GM12878 (cell line): Measurements from ENCODE around the gene ATP5PB. TPM values are rescaled to one million over a fixed set of nuclear protein-coding genes. Genes with fewer than 3 reads are reported as not detected.

Experiments
- ATAC-seq: fragments of 200-7000 bp; cut with Tn5 transposase; 3 replicates; pipeline ENCODE4 v1.9.1; 2020; ENCODE audit warnings: mild to moderate bottlenecking, moderate library complexity
- BruUV-seq: library from RNA; stranded (reverse); fragments of 400-500 nt; replicated peaks from 2 replicates; lab custom pipeline; 2021; lab: Mats Ljungman, UMichigan
- CTCF ChIA-PET: fragments of 300-600 bp; sonication (Branson Sonifier 250); formaldehyde crosslinking; extraction: SDS; loops from one replicate; lab custom pipeline; 2021; ENCODE audit warnings: inconsistent platforms; lab: Yijun Ruan, JAX
- POLR2A ChIA-PET: fragments of 350-600 bp; formaldehyde crosslinking; extraction: SDS; loops from one replicate; lab custom pipeline; 2021; ENCODE audit warnings: inconsistent platforms; lab: Charles Lee
- RAD21 ChIA-PET: fragments of 300-600 bp; sonication (Branson Sonifier 250); formaldehyde crosslinking; loops from one replicate; lab custom pipeline; 2023; ENCODE audit warnings: antibody characterized with exemption; ENCODE audit not compliant: unreplicated experiment; lab: Charles Lee
- SMC1A ChIA-PET: fragments of 300-600 bp; sonication (Branson Sonifier 250); formaldehyde crosslinking; loops from one replicate; lab custom pipeline; 2023; ENCODE audit not compliant: unreplicated experiment, uncharacterized antibody; lab: Charles Lee
- DNase-seq: peaks from one replicate; pipeline ENCODE4 v3.0.0-alpha.2; 2011; ENCODE audit warnings: low read depth, low spot score
- FAIRE-seq: peaks from 3 replicates; lab custom pipeline; 2011; peaks lifted over from hg19 to GRCh38; lab: Jason Lieb, UNC
- H2AFZ ChIP-seq: 2 replicates; pipeline ENCODE4 v1.6.0; 2011; ENCODE audit warnings: low read depth, low read length, control low read depth; ENCODE audit not compliant: control insufficient read depth
- H3K27ac ChIP-seq: 2 replicates; pipeline ENCODE4 v1.5.1; 2011; ENCODE audit warnings: control low read depth; ENCODE audit not compliant: control insufficient read depth, insufficient read depth
- H3K27me3 ChIP-seq, 2 experiments: replicated peaks in 1 of 2; 2 replicates each; pipeline versions ENCODE4 v1.6.0 to v1.6.1; 2011; ENCODE audit warnings: low read length in 1 of 2; ENCODE audit not compliant: control insufficient read depth in 2 of 2, insufficient read depth in 2 of 2
- H3K36me3 ChIP-seq, 2 experiments: 2 replicates each; pipeline ENCODE4 v1.5.1; 2011; ENCODE audit warnings: low read length in 1 of 2; ENCODE audit not compliant: control insufficient read depth in 2 of 2, insufficient read depth in 2 of 2
- H3K4me1 ChIP-seq: 2 replicates; pipeline ENCODE4 v1.6.1; 2011; ENCODE audit warnings: mild to moderate bottlenecking, low read length, moderate library complexity, mixed read lengths; ENCODE audit not compliant: control insufficient read depth, insufficient read depth
- H3K4me2 ChIP-seq: 2 replicates; pipeline ENCODE4 v1.6.0; 2011; ENCODE audit warnings: control low read depth; ENCODE audit not compliant: control insufficient read depth, insufficient read depth
- H3K4me3 ChIP-seq: fragments of 200-600 bp; sonication (generic); 2 replicates; pipeline ENCODE4 v1.5.1; 2016
- H3K79me2 ChIP-seq: 2 replicates; pipeline ENCODE4 v1.6.0; 2011; ENCODE audit warnings: low read length; ENCODE audit not compliant: control insufficient read depth, insufficient read depth
- H3K9ac ChIP-seq: 2 replicates; pipeline ENCODE4 v1.8.0; 2011; ENCODE audit warnings: low read length, control low read depth, mixed read lengths; ENCODE audit not compliant: control insufficient read depth, insufficient read depth
- H3K9me3 ChIP-seq: replicated peaks from 3 replicates; pipeline ENCODE4 v1.5.1; 2011; ENCODE audit warnings: mild to moderate bottlenecking, low read length; ENCODE audit not compliant: control insufficient read depth, insufficient read depth
- H4K20me1 ChIP-seq: 2 replicates; pipeline ENCODE4 v1.6.0; 2011; ENCODE audit not compliant: control insufficient read depth, insufficient read depth
- BCL3 ChIP-seq: IDR thresholded peaks from 2 replicates; pipeline ENCODE4 v1.6.1; 2011; ENCODE audit warnings: borderline replicate concordance, low read depth, mild to moderate bottlenecking, moderate library complexity, low read length; ENCODE audit not compliant: insufficient read depth, poor library complexity, severe bottlenecking
- CBX5 ChIP-seq: sonication (generic); IDR thresholded peaks from 2 replicates; pipeline ENCODE4 v1.6.1; 2016; ENCODE audit warnings: low read depth, moderate library complexity, mild to moderate bottlenecking, inconsistent platforms
- CEBPB ChIP-seq, 2 experiments: fragments of 150-350 bp in 1 of 2; IDR thresholded peaks; 2 replicates each; pipeline ENCODE4 v1.6.1; 2012 to 2014; ENCODE audit warnings: low read depth in 2 of 2, low read length in 2 of 2, borderline replicate concordance in 1 of 2, inconsistent platforms in 1 of 2
- EED ChIP-seq: sonication (generic); IDR thresholded peaks from 2 replicates; pipeline ENCODE4 v1.6.1; 2016; ENCODE audit warnings: antibody characterized with exemption, low read depth
- EP300 ChIP-seq, 2 experiments: fragments of 150-350 bp in 1 of 2; IDR thresholded peaks; 2 replicates each; pipeline ENCODE4 v1.6.1; 2011 to 2012; ENCODE audit warnings: low read depth in 2 of 2, low read length in 2 of 2, borderline replicate concordance in 1 of 2, improper control_type of control experiment in 1 of 2, inconsistent platforms in 1 of 2; ENCODE audit not compliant: control insufficient read depth in 1 of 2
- HDAC6 ChIP-seq: fragments of 200-600 bp; sonication (generic); IDR thresholded peaks from one replicate; pipeline ENCODE4 v1.8.0; 2017; ENCODE audit warnings: antibody characterized with exemption; ENCODE audit not compliant: unreplicated experiment
- HDGF ChIP-seq: fragments of 450-650 bp; IDR thresholded peaks from 2 replicates; pipeline ENCODE4 v1.6.1; 2016; ENCODE audit warnings: antibody characterized with exemption
- JUNB ChIP-seq: IDR thresholded peaks from 2 replicates; pipeline ENCODE4 v1.6.1; 2016; ENCODE audit warnings: antibody characterized with exemption, mild to moderate bottlenecking
- KLF5 ChIP-seq: fragments of 450-650 bp; IDR thresholded peaks from 2 replicates; pipeline ENCODE4 v1.6.1; 2014; ENCODE audit warnings: mild to moderate bottlenecking; ENCODE audit not compliant: partially characterized antibody
- LARP7 ChIP-seq: fragments of 450-650 bp; IDR thresholded peaks from 2 replicates; pipeline ENCODE4 v1.6.1; 2017; ENCODE audit warnings: mild to moderate bottlenecking
- NFIC ChIP-seq: IDR thresholded peaks from 2 replicates; pipeline ENCODE4 v1.6.1; 2012; ENCODE audit warnings: low read depth, mild to moderate bottlenecking, inconsistent platforms, low read length, moderate library complexity
- POU2F2 ChIP-seq: IDR thresholded peaks from 3 replicates; pipeline ENCODE4 v1.6.1; 2011; ENCODE audit warnings: low read depth, mild to moderate bottlenecking, low read length, borderline replicate concordance
- RUNX3 ChIP-seq: IDR thresholded peaks from 2 replicates; pipeline ENCODE4 v1.6.1; 2012; ENCODE audit warnings: low read length, inconsistent platforms
- SMAD5 ChIP-seq: IDR thresholded peaks from 2 replicates; pipeline ENCODE4 v1.6.1; 2016; ENCODE audit warnings: antibody characterized with exemption, low read depth
- SP1 ChIP-seq: IDR thresholded peaks from one replicate; pipeline ENCODE4 v1.6.1; 2011; ENCODE audit warnings: low read depth, low read length
- SRF ChIP-seq, 2 experiments: IDR thresholded peaks; 2 replicates each; pipeline ENCODE4 v1.6.1; 2011; ENCODE audit warnings: low read depth in 2 of 2, low read length in 2 of 2, mild to moderate bottlenecking in 1 of 2, moderate library complexity in 1 of 2
- SUPT20H ChIP-seq: IDR thresholded peaks from 2 replicates; pipeline ENCODE4 v1.6.1; 2011; ENCODE audit warnings: low read depth, mild to moderate bottlenecking, low read length, moderate library complexity, borderline replicate concordance; ENCODE audit not compliant: control insufficient read depth
- TCF12 ChIP-seq: IDR thresholded peaks from 2 replicates; pipeline ENCODE4 v1.6.1; 2011; ENCODE audit warnings: low read depth, mild to moderate bottlenecking, low read length
- USF2 ChIP-seq: IDR thresholded peaks from 2 replicates; pipeline ENCODE4 v1.6.1; 2011; ENCODE audit warnings: low read depth, low read length, improper control_type of control experiment, borderline replicate concordance
- YY1 ChIP-seq: IDR thresholded peaks from 2 replicates; pipeline ENCODE4 v1.6.1; 2011; ENCODE audit warnings: low read depth, mild to moderate bottlenecking, low read length
- ZBED1 ChIP-seq: IDR thresholded peaks from 2 replicates; pipeline ENCODE4 v1.6.1; 2016; ENCODE audit warnings: borderline replicate concordance
- ZNF217 ChIP-seq: fragments of 450-650 bp; IDR thresholded peaks from 2 replicates; pipeline ENCODE4 v1.6.1; 2017; ENCODE audit warnings: antibody characterized with exemption, mild to moderate bottlenecking
- whole genome bisulfite sequencing: methylation state at CpG from one replicate; pipeline ENCODE4 v1.1.6; 2016; ENCODE audit warnings: low lambda C conversion rate; ENCODE audit not compliant: insufficient replicate concordance, insufficient coverage; ENCODE audit errors: missing lambda C conversion rate; 5-methylcytosine and 5-hydroxymethylcytosine counted together
- in situ Hi-C: fragments of 300-500 bp; cut with MboI; formaldehyde crosslinking; loops from 9 replicates; pipeline ENCODE4 v1.14.3; 2018; ENCODE audit warnings: mixed read lengths
- intact Hi-C: fragments of 100-400 bp; cut with micrococcal nuclease; formaldehyde crosslinking; loops from one replicate; pipeline ENCODE4 v1.14.2; 2022; ENCODE audit not compliant: unreplicated experiment
- polyA plus RNA-seq, 11 experiments: library from polyadenylated mRNA; depleted of rRNA in 4 of 11; unstranded in 6 of 11; stranded (reverse) in 5 of 11; fragments of >200 nt; fragmentation: Nextera tagmentation in 4 of 11; fragmentation: Illumina TruSeq in 1 of 11; extraction: Ambion mirVana in 4 of 11; extraction: Trizol in 1 of 11; gene quantifications; 1 replicate in 1 of 11; 2 replicates in 10 of 11; pipeline versions ENCODE4 v1.2.1 to v1.2.3, GENCODE V29; 2011 to 2016; ENCODE audit warnings: inconsistent platforms in 2 of 11, missing spikeins in 2 of 11, low read depth in 1 of 11
- total RNA-seq, 4 experiments: library from RNA; depleted of rRNA in 3 of 4; stranded (reverse); fragments of >200 nt in 3 of 4; fragmentation: Illumina TruSeq in 1 of 4; extraction: Trizol in 1 of 4; gene quantifications; 2 replicates each; pipeline versions ENCODE4 v1.2.1 to v1.2.3, GENCODE V29; 2013 to 2021

ATP5PB gene
- total and polyA plus RNA-seq, 10 of the 15 experiments (the other 5 are each of a cell fraction or from before 2014, with no cell fraction given) = 380 to 1,760 (median 677) TPM

DNA sequence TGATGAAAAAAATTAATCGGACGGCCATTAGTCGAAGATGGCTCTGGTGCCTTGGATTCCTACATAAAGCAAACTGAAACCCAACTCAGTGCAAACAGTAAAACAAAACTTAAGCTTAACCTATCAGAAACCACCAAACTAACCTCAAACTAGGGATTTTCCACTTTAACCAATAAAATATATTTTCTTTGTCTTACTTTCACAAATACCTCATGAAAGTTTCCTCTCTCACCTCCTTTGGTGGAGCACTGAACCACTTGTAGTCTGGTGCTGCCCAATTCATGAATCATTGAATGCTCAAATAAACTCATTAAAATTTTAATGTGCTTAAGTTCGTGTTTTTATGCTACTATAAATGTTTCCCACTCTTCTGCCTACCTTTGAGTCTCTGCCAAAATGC lies 47.1 kb downstream of the ATP5PB start:
- Histone ChIP-seq H3K36me3 (no peaks in the 10 kb centered on the region), H3K4me1 (peaks cover 16% of the 10 kb centered on the region; the same call in 1 of the 2 replicates), H3K27ac (peak overlapping the region; percentile 58), H2AFZ (no peak overlapping the region), H3K9me3 (peaks cover 15% of the 10 kb centered on the region), H3K79me2 (no peaks in the 10 kb centered on the region), H3K4me2 (no peak overlapping the region), H4K20me1 (no peaks in the 10 kb centered on the region), H3K27me3 (no peaks in the 10 kb centered on the region), H3K9ac (no peak overlapping the region), H3K4me3 (no peak overlapping the region)
- RAD21 ChIA-PET = interaction anchor here (0.9 to 2.9 kb wide), 4 partner anchors 11 to 218 kb away, joined by 3 to 14 read pairs (median 6); no protein-coding TSS in a partner anchor
- POLR2A ChIA-PET = interaction anchor here (1.3 to 1.4 kb wide), 2 partner anchors 14 to 20 kb away, joined by 3 to 4 read pairs; no protein-coding TSS in a partner anchor
- in situ Hi-C loops = loop anchor here (25.0 kb wide), 1 partner anchor 866 kb away; no protein-coding TSS in a partner anchor
- CTCF ChIA-PET = interaction anchor here (1.5 to 5.6 kb wide), 4 partner anchors 11 to 259 kb away, joined by 4 to 41 read pairs (median 4); no protein-coding TSS in a partner anchor
- 72% methylated on average over 4 of the region's 4 CpGs for WGBS
- SMC1A ChIA-PET = interaction anchor here (0.7 to 5.4 kb wide), 4 partner anchors 12 to 253 kb away, joined by 3 to 46 read pairs (median 4); no protein-coding TSS in a partner anchor
- FAIRE-seq (no peak), DNase-seq (no peak), ATAC-seq (peak; percentile 79)
- intact Hi-C loops = no loop called here
- BruUV-seq = no TSS peak
- TF ChIP-seq SMAD5 (no peak), JUNB (0 out of 2 replicates have a peak, but pooled peaks have one; percentile 14), YY1 (0 out of 2 replicates have a peak, but pooled peaks have one; percentile 34), CBX5 (peak; percentile 87), NFIC (0 out of 2 replicates have a peak, but pooled peaks have one; percentile 20), ZBED1 (no peak), CEBPB (IDR thresholded peaks at IDR 0.05; ENCODE audit: borderline replicate concordance in 1 of 2, low read depth in 2 of 2, low read length in 2 of 2) (no peak), TCF12 (no peak), SP1 (no peak), HDGF (no peak), EED (no peak), ZNF217 (no peak), EP300 (IDR thresholded peaks at IDR 0.05; ENCODE audit: borderline replicate concordance in 1 of 2, control insufficient read depth in 1 of 2, low read depth in 2 of 2, low read length in 2 of 2) (no peak), KLF5 (peak; percentile 43), SUPT20H (no peak), POU2F2 (no peak), LARP7 (no peak), BCL3 (no peak), HDAC6 (no peak), USF2 (no peak), RUNX3 (peak; percentile 83), SRF (IDR thresholded peaks at IDR 0.05; ENCODE audit: low read depth in 2 of 2, low read length in 2 of 2) (no peak)
